Sigmoid colon (tissue), 4 donors: ENCODE data around the gene SERPINB6.
"Not testable (repeated sequence)": the region's sequence is repeated elsewhere in the genome, so short reads cannot be mapped to it uniquely, and the experiment has no call there.

Source experiments
- CTCF ChIP-seq, 4 experiments: fragments of 450-650 bp in 3 of 4; fragments of 200-600 bp in 1 of 4; IDR thresholded peaks; one replicate each; pipeline ENCODE4 v1.5.1; 2016 to 2019; ENCODE audit warnings: antibody characterized with exemption in 4 of 4, mild to moderate bottlenecking in 3 of 4, moderate library complexity in 2 of 4
- EP300 ChIP-seq, 4 donors: sonication (generic); formaldehyde crosslinking; IDR thresholded peaks; one replicate each; pipeline ENCODE4 v1.6.1; 2017; ENCODE audit warnings: antibody characterized with exemption in 4 of 4
- POLR2A ChIP-seq, 2 donors: fragments of 450-650 bp; IDR thresholded peaks; one replicate each; pipeline ENCODE4 v1.6.1; 2016; ENCODE audit warnings: antibody characterized with exemption in 2 of 2, mild to moderate bottlenecking in 2 of 2, moderate library complexity in 2 of 2
- POLR2AphosphoS5 ChIP-seq, 4 donors: sonication (generic); formaldehyde crosslinking; IDR thresholded peaks; one replicate each; pipeline ENCODE4 v1.6.1; 2017; ENCODE audit warnings: antibody characterized with exemption in 4 of 4

- TF ChIP-seq CTCF, POLR2AphosphoS5, POLR2A, EP300 (IDR thresholded peaks at IDR 0.05): not testable (repeated sequence)
Measured at GRCh38 chr6:2901645-2902502, 69.5 kb downstream of the SERPINB6 start.
